HepG2 (cell line): Measurements from ENCODE around the gene BMAL1. TPM values are rescaled to one million over a fixed set of nuclear protein-coding genes. Genes with fewer than 3 reads are reported as not detected.

Experiments
- ATAC-seq: fragments of 200-7000 bp; cut with Tn5 transposase; 3 replicates; pipeline ENCODE4 v1.9.1; 2020; ENCODE audit warnings: mild to moderate bottlenecking, moderate library complexity
- BruUV-seq: library from RNA; stranded (reverse); fragments of 400-500 nt; replicated peaks from 2 replicates; lab custom pipeline; 2021; lab: Mats Ljungman, UMichigan
- CTCF ChIA-PET: fragments of 300-600 bp; formaldehyde crosslinking; extraction: SDS; loops from one replicate; lab custom pipeline; 2021; ENCODE audit warnings: low total read pairs, inconsistent platforms, low intra/inter-chr PET ratio; lab: Yijun Ruan, JAX
- POLR2A ChIA-PET: fragments of 350-600 bp; sonication (Branson Sonifier 250); formaldehyde crosslinking; loops from one replicate; lab custom pipeline; 2020; ENCODE audit warnings: antibody characterized with exemption, inconsistent platforms; lab: Yijun Ruan, JAX
- DNase-seq: peaks from one replicate; pipeline ENCODE4 v3.0.0-alpha.2; 2015; ENCODE audit warnings: low spot score
- FAIRE-seq: peaks from 3 replicates; lab custom pipeline; 2011; peaks lifted over from hg19 to GRCh38; lab: Jason Lieb, UNC
- H2AFZ ChIP-seq: one replicate; pipeline ENCODE4 v1.6.1; 2011; ENCODE audit warnings: low read length, inconsistent platforms
- H3K27ac ChIP-seq: fragments of 300-600 bp; 3 replicates; pipeline ENCODE4 v1.8.0; 2011; ENCODE audit warnings: mixed run types, mild to moderate bottlenecking, mixed read lengths, low read length, inconsistent platforms; ENCODE audit not compliant: insufficient read depth; ENCODE audit errors: extremely low read length
- H3K27me3 ChIP-seq, 2 experiments: fragments of 200-600 bp in 1 of 2; 2 replicates in 1 of 2; 3 replicates in 1 of 2; pipeline versions ENCODE4 v1.6.0 to v1.8.0; 2011; ENCODE audit warnings: low read length in 2 of 2, mild to moderate bottlenecking in 2 of 2, moderate library complexity in 2 of 2, inconsistent platforms in 1 of 2; ENCODE audit not compliant: insufficient read depth in 2 of 2, control insufficient read depth in 1 of 2
- H3K36me3 ChIP-seq, 2 experiments: fragments of 200-600 bp in 1 of 2; replicated peaks in 1 of 2; 2 replicates in 1 of 2; 3 replicates in 1 of 2; pipeline versions ENCODE4 v1.5.1 to v1.8.0; 2011; ENCODE audit warnings: low read length in 2 of 2, inconsistent platforms in 1 of 2; ENCODE audit not compliant: insufficient read depth in 2 of 2, control insufficient read depth in 1 of 2
- H3K4me1 ChIP-seq: 2 replicates; pipeline ENCODE4 v1.5.1; 2012; ENCODE audit warnings: low read length, inconsistent platforms; ENCODE audit not compliant: insufficient read depth
- H3K4me2 ChIP-seq: 2 replicates; pipeline ENCODE4 v1.6.0; 2011; ENCODE audit warnings: low read depth, low read length, inconsistent platforms
- H3K4me3 ChIP-seq, 3 experiments: fragments of 200-600 bp in 1 of 3; sonication (generic), shearing (Covaris generic) in 1 of 3; replicated peaks in 1 of 3; 2 replicates each; pipeline ENCODE4 v1.5.1; 2011 to 2016; ENCODE audit warnings: low read length in 3 of 3, inconsistent platforms in 2 of 3, low read depth in 2 of 3, mild to moderate bottlenecking in 2 of 3, control low read depth in 1 of 3, mixed read lengths in 1 of 3; ENCODE audit not compliant: insufficient read depth in 1 of 3
- H3K79me2 ChIP-seq: one replicate; pipeline ENCODE4 v1.6.1; 2011; ENCODE audit warnings: low read length, inconsistent platforms; ENCODE audit not compliant: insufficient read depth
- H3K9ac ChIP-seq: 2 replicates; pipeline ENCODE4 v1.6.0; 2011; ENCODE audit warnings: mild to moderate bottlenecking, low read depth, low read length, inconsistent platforms; ENCODE audit not compliant: insufficient read depth
- H3K9me3 ChIP-seq: 2 replicates; pipeline ENCODE4 v1.5.1; 2012; ENCODE audit warnings: mild to moderate bottlenecking, low read length
- H4K20me1 ChIP-seq: 2 replicates; pipeline ENCODE4 v1.6.0; 2011; ENCODE audit warnings: inconsistent platforms, mild to moderate bottlenecking, low read length, moderate library complexity; ENCODE audit not compliant: insufficient read depth
- E2F5 ChIP-seq: sonication (generic); formaldehyde crosslinking; conservative IDR thresholded peaks from 2 replicates; pipeline ENCODE4 v1.4.0; 2020; ENCODE audit warnings: missing genetic modification reagents
- EP300 ChIP-seq, 3 experiments: sonication (generic) in 1 of 3; formaldehyde crosslinking in 1 of 3; IDR thresholded peaks; 2 replicates each; pipeline versions ENCODE4 v1.5.1 to v1.6.1; 2011 to 2020; ENCODE audit warnings: low read depth in 2 of 3, low read length in 2 of 3, borderline replicate concordance in 1 of 3, improper control_type of control experiment in 1 of 3, mild to moderate bottlenecking in 1 of 3, missing genetic modification reagents in 1 of 3, moderate library complexity in 1 of 3
- JUN ChIP-seq: sonication (generic); formaldehyde crosslinking; IDR thresholded peaks from 2 replicates; pipeline ENCODE4 v1.4.0; 2020; ENCODE audit warnings: mild to moderate bottlenecking, missing genetic modification reagents
- MAFF ChIP-seq: IDR thresholded peaks from 2 replicates; pipeline ENCODE4 v1.6.1; 2011; ENCODE audit warnings: low read depth, low read length, improper control_type of control experiment
- MAFK ChIP-seq, 2 experiments: IDR thresholded peaks in 1 of 2; conservative IDR thresholded peaks in 1 of 2; 2 replicates each; pipeline ENCODE4 v1.6.1; 2011; ENCODE audit warnings: improper control_type of control experiment in 2 of 2, low read length in 2 of 2
- NR2F1 ChIP-seq, 2 experiments: fragments of 450-650 bp in 1 of 2; formaldehyde crosslinking in 1 of 2; IDR thresholded peaks; 2 replicates each; pipeline versions ENCODE4 v1.5.0 to v1.6.1; 2016 to 2020; ENCODE audit warnings: mild to moderate bottlenecking in 1 of 2, missing compliant biosample characterization in 1 of 2, missing genetic modification reagents in 1 of 2, moderate library complexity in 1 of 2
- NR2F6 ChIP-seq, 2 experiments: IDR thresholded peaks; 2 replicates each; pipeline ENCODE4 v1.6.1; 2016; ENCODE audit warnings: antibody characterized with exemption in 1 of 2, mild to moderate bottlenecking in 1 of 2
- PHF5A ChIP-seq: IDR thresholded peaks from one replicate; pipeline ENCODE4 v1.6.1; 2018; ENCODE audit warnings: low read depth, missing genetic modification reagents; ENCODE audit not compliant: unreplicated experiment
- TERF1 ChIP-seq: sonication (generic); formaldehyde crosslinking; IDR thresholded peaks from 2 replicates; pipeline ENCODE4 v1.8.0; 2022; ENCODE audit warnings: mild to moderate bottlenecking, missing genetic modification reagents, moderate library complexity
- XRCC5 ChIP-seq: fragments of 200-400 bp; formaldehyde crosslinking; optimal IDR thresholded peaks from 2 replicates; pipeline ENCODE3; 2017; ENCODE audit warnings: mild to moderate bottlenecking, low read length
- WGBS: methylation state at CpG from one replicate; pipeline ENCODE4 v1.1.6; 2017; ENCODE audit warnings: low lambda C conversion rate; 5-methylcytosine and 5-hydroxymethylcytosine counted together
- in situ Hi-C: cut with HindIII; loops from 2 replicates; pipeline ENCODE4 v1.10.0; 2017; ENCODE audit warnings: low pct_unique_long_range_greater_than_20kb; ENCODE audit not compliant: extremely low pct_ligation_motif_present
- intact Hi-C: fragments of 100-400 bp; cut with micrococcal nuclease; formaldehyde crosslinking; loops from one replicate; pipeline ENCODE4 v1.10.0; 2022; ENCODE audit not compliant: unreplicated experiment
- polyA plus RNA-seq, 8 experiments: library from polyadenylated mRNA; depleted of rRNA in 3 of 8; stranded (reverse) in 7 of 8; unstranded in 1 of 8; fragments of >200 nt; fragmentation: Illumina TruSeq in 4 of 8; extraction: Trizol in 4 of 8; gene quantifications; 2 replicates each; pipeline versions ENCODE4 v1.2.1 to v1.2.3, GENCODE V29; 2011 to 2016; ENCODE audit warnings: low read depth in 4 of 8, missing spikeins in 1 of 8, mixed read lengths in 1 of 8; ENCODE audit not compliant: insufficient read depth in 1 of 8
- total RNA-seq, 5 experiments: library from RNA; depleted of rRNA; stranded (reverse); fragments of >200 nt; fragmentation: Illumina TruSeq; extraction: Trizol; gene quantifications; 2 replicates each; pipeline ENCODE4 v1.2.3, GENCODE V29; 2016; ENCODE audit warnings: low read depth in 1 of 5

The BMAL1 gene
- total and polyA plus RNA-seq, 2 of the 13 experiments (the other 11 are each of a cell fraction or from before 2014, with no cell fraction given), result 4.5 to 4.8 TPM

GRCh38 chr11:13367115-13367514, 89.5 kb downstream of the BMAL1 start (continued):
- no peak for TF ChIP-seq EP300 (IDR thresholded peaks at IDR 0.05; ENCODE audit: low read depth in 2 of 2, low read length in 2 of 2)
- TF ChIP-seq EP300 (CRISPR knock-in tag; IDR thresholded peaks at IDR 0.05; ENCODE audit: borderline replicate concordance), result no peak
- no peak for TF ChIP-seq NR2F1 (CRISPR knock-in tag; IDR thresholded peaks at IDR 0.05)
- no peak for TF ChIP-seq NR2F6 (IDR thresholded peaks at IDR 0.05)
- TF ChIP-seq NR2F6 (CRISPR knock-in tag; IDR thresholded peaks at IDR 0.05), result no peak

- Histone ChIP-seq H3K4me1 (no peaks in the 10 kb centered on the region), H3K4me2 (no peak overlapping the region), H3K4me3 (no peak overlapping the region), H3K9me3 (no peaks in the 10 kb centered on the region), H4K20me1 (no peaks in the 10 kb centered on the region), H3K79me2 (no peaks in the 10 kb centered on the region), H3K36me3 (no peaks in the 10 kb centered on the region; a peak in 1 of 5 replicates), H3K27me3 (no peaks in the 10 kb centered on the region), H2AFZ (no peak overlapping the region), H3K27ac (no peak overlapping the region), H3K9ac (no peak overlapping the region)
- in situ Hi-C loops (no loop called here), intact Hi-C loops (no loop called here)
- no peak for FAIRE-seq
- ChIA-PET CTCF (no interaction called here), POLR2A (no interaction called here)
- no peak for ATAC-seq
- TF ChIP-seq MAFF (no peak), TERF1 (CRISPR knock-in tag) (no peak), MAFK (conservative IDR thresholded peaks at IDR 0.05 in 1 of 2, IDR thresholded peaks at IDR 0.05 in 1 of 2; ENCODE audit: low read length in 2 of 2) (no peak), XRCC5 (no peak), PHF5A (CRISPR knock-in tag) (no peak), E2F5 (CRISPR knock-in tag) (no peak), JUN (CRISPR knock-in tag) (no peak)
- BruUV-seq, result no TSS peak
- WGBS, result 93% methylated on average over 5 of the region's 5 CpGs
- peak; percentile 9 for DNase-seq
These were observed 90.5 kb downstream of the BMAL1 start for GRCh38 chr11:13368041-13368446.
